ENCODE results near the gene ING2. TPM values are rescaled to one million over a fixed set of nuclear protein-coding genes. Genes with fewer than 3 reads are reported as not detected.

ING2 gene
- total and polyA plus RNA-seq, 2 experiments from 2014 or later: 25.8 to 33.4 TPM

- Histone ChIP-seq H3K9me3 (ENCODE audit: low read depth) (no peaks in the 10 kb centered on the region), H3K27me3 (no peaks in the 10 kb centered on the region), H2AFZ (no peak overlapping the region), H3K4me1 (ENCODE audit: insufficient read depth) (no peaks in the 10 kb centered on the region), H3K36me3 (replicated peaks; ENCODE audit: insufficient read depth, low read depth) (no peaks in the 10 kb centered on the region), H3K79me2 (no peaks in the 10 kb centered on the region), H3K4me2 (no peak overlapping the region), H3K4me3 (no peak overlapping the region), H3K9me2 (replicated peaks; ENCODE audit: insufficient read depth) (no peaks in the 10 kb centered on the region), H4K20me1 (ENCODE audit: insufficient read depth, poor library complexity, severe bottlenecking) (no peaks in the 10 kb centered on the region), H3K27ac (no peak overlapping the region)
- DNase-seq (ENCODE audit: low spot score): no peak
- WGBS (ENCODE audit: low lambda C conversion rate, missing lambda C conversion rate): 87% methylated on average over 11 of the region's 11 CpGs
- TF ChIP-seq EZH2phosphoT487 (IDR thresholded peaks at IDR 0.05; ENCODE audit: low read depth, severe bottlenecking, unreplicated experiment): no peak
These were observed 19.3 kb upstream of the ING2 start for GRCh38 chr4:183485411-183486160.

- Histone ChIP-seq H3K9me2 (replicated peaks; ENCODE audit: insufficient read depth) (no peaks in the 10 kb centered on the region), H3K27ac (no peak overlapping the region), H3K79me2 (no peaks in the 10 kb centered on the region), H3K9me3 (ENCODE audit: low read depth) (no peaks in the 10 kb centered on the region), H3K4me3 (no peak overlapping the region), H4K20me1 (ENCODE audit: insufficient read depth, poor library complexity, severe bottlenecking) (no peaks in the 10 kb centered on the region), H3K4me1 (ENCODE audit: insufficient read depth) (no peaks in the 10 kb centered on the region), H3K27me3 (no peaks in the 10 kb centered on the region), H3K4me2 (no peak overlapping the region), H2AFZ (no peak overlapping the region), H3K36me3 (replicated peaks; ENCODE audit: insufficient read depth, low read depth) (no peaks in the 10 kb centered on the region)
- 82% methylated on average over 3 of the region's 3 CpGs for WGBS (ENCODE audit: low lambda C conversion rate, missing lambda C conversion rate)
- TF ChIP-seq EZH2 (IDR thresholded peaks at IDR 0.05; ENCODE audit: borderline replicate concordance) (no peak), EZH2phosphoT487 (IDR thresholded peaks at IDR 0.05; ENCODE audit: low read depth, severe bottlenecking, unreplicated experiment) (no peak), CTCF (IDR thresholded peaks at IDR 0.05; ENCODE audit: poor library complexity) (no peak)
- no peak for DNase-seq (ENCODE audit: low spot score)
These were observed 12.1 kb upstream of the ING2 start for GRCh38 chr4:183492791-183493222.

DNA sequence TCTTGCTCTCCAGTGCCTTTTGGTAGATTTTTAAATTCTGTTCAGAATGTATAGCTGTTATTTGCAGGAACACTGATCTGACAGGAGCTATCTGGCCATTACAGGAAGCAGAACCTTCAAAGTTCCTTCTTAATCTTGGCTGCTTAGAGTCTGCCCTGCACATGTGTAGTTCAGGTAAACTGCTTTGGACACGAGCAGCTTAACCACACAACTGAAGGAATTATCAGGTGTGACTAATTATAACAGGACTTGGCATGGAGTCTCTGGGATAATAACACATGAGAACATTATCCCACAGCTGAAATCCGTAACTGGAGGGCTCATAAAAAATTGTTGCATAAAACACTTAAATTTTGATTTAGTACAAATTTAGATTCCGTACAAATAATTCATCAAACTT, 11.6 kb upstream of the ING2 start:
- H2AFZ ChIP-seq: no peak overlapping the region
- TF ChIP-seq CTCF (IDR thresholded peaks at IDR 0.05; ENCODE audit: poor library complexity): no peak
- TF ChIP-seq EZH2phosphoT487 (IDR thresholded peaks at IDR 0.05; ENCODE audit: low read depth, severe bottlenecking, unreplicated experiment): no peak
- TF ChIP-seq EZH2 (IDR thresholded peaks at IDR 0.05; ENCODE audit: borderline replicate concordance): no peak
- H3K9me2 ChIP-seq (replicated peaks; ENCODE audit: insufficient read depth): no peaks in the 10 kb centered on the region
- no peak for DNase-seq (ENCODE audit: low spot score)
- H3K27me3 ChIP-seq: no peaks in the 10 kb centered on the region
- no peak overlapping the region for H3K4me3 ChIP-seq
- H3K27ac ChIP-seq: no peak overlapping the region
- no peaks in the 10 kb centered on the region for H3K36me3 ChIP-seq (replicated peaks; ENCODE audit: insufficient read depth, low read depth)
- H3K79me2 ChIP-seq: no peaks in the 10 kb centered on the region
- 83% methylated on average over 3 of the region's 3 CpGs for WGBS (ENCODE audit: low lambda C conversion rate, missing lambda C conversion rate)
- H3K4me1 ChIP-seq (ENCODE audit: insufficient read depth): no peaks in the 10 kb centered on the region
- H3K9me3 ChIP-seq (ENCODE audit: low read depth): no peaks in the 10 kb centered on the region
- H3K4me2 ChIP-seq: no peak overlapping the region
- no peaks in the 10 kb centered on the region for H4K20me1 ChIP-seq (ENCODE audit: insufficient read depth, poor library complexity, severe bottlenecking)

GRCh38 chr4:183495184-183495583, 9.7 kb upstream of the ING2 start:
- no peaks in the 10 kb centered on the region for H3K36me3 ChIP-seq (replicated peaks; ENCODE audit: insufficient read depth, low read depth)
- no peaks in the 10 kb centered on the region for H3K4me1 ChIP-seq (ENCODE audit: insufficient read depth)
- no peaks in the 10 kb centered on the region for H3K9me3 ChIP-seq (ENCODE audit: low read depth)
- H3K27me3 ChIP-seq: no peaks in the 10 kb centered on the region
- H3K79me2 ChIP-seq: no peaks in the 10 kb centered on the region
- no peak overlapping the region for H2AFZ ChIP-seq
- no peak for DNase-seq (ENCODE audit: low spot score)
- H4K20me1 ChIP-seq (ENCODE audit: insufficient read depth, poor library complexity, severe bottlenecking): no peaks in the 10 kb centered on the region
- no peaks in the 10 kb centered on the region for H3K9me2 ChIP-seq (replicated peaks; ENCODE audit: insufficient read depth)
- H3K4me3 ChIP-seq: no peak overlapping the region
- H3K4me2 ChIP-seq: no peak overlapping the region
- 80% methylated on average over 3 of the region's 3 CpGs for WGBS (ENCODE audit: low lambda C conversion rate, missing lambda C conversion rate)
- H3K27ac ChIP-seq: no peak overlapping the region
- TF ChIP-seq CTCF (IDR thresholded peaks at IDR 0.05; ENCODE audit: poor library complexity): no peak
- no peak for TF ChIP-seq EZH2phosphoT487 (IDR thresholded peaks at IDR 0.05; ENCODE audit: low read depth, severe bottlenecking, unreplicated experiment)
- no peak for TF ChIP-seq EZH2 (IDR thresholded peaks at IDR 0.05; ENCODE audit: borderline replicate concordance)

All from hepatocyte (in vitro differentiated cells).